ENCODE data around the gene TNPO2.

Gene TNPO2

GRCh38 chr19:12694641-12695040, 29.1 kb downstream of the TNPO2 start:
- DNase-seq = no peak

GRCh38 chr19:12692960-12693359, 30.8 kb downstream of the TNPO2 start:
- Histone ChIP-seq H3K4me2 (ENCODE audit: insufficient read depth, low read length) (no peak overlapping the region), H3K9ac (ENCODE audit: low read depth, low read length) (no peak overlapping the region), H2AFZ (ENCODE audit: low read depth, low read length) (no peak overlapping the region), H3K27ac (ENCODE audit: low read length) (no peak overlapping the region), H3K79me2 (ENCODE audit: insufficient read depth, low read length) (peaks cover 9% of the 10 kb centered on the region; the same call in 1 of the 2 replicates), H4K20me1 (ENCODE audit: insufficient read depth, low read length) (no peaks in the 10 kb centered on the region; the same call in 1 of the 2 replicates), H3K36me3 (ENCODE audit: insufficient read depth, low read length) (peaks cover 21% of the 10 kb centered on the region), H3K9me3 (ENCODE audit: insufficient read depth, low read length, severe bottlenecking) (no peaks in the 10 kb centered on the region), H3K4me1 (ENCODE audit: insufficient read depth, low read length) (peaks cover 32% of the 10 kb centered on the region), H3K27me3 (ENCODE audit: insufficient read depth, low read length, poor library complexity) (no peaks in the 10 kb centered on the region), H3K4me3 (ENCODE audit: low read depth in 1 of 2, low read length in 2 of 2) (no peak overlapping the region)
- DNase-seq (no peak), ATAC-seq (ENCODE audit: insufficient read depth, low read depth) (no peak)
- TF ChIP-seq, protein P1, sequence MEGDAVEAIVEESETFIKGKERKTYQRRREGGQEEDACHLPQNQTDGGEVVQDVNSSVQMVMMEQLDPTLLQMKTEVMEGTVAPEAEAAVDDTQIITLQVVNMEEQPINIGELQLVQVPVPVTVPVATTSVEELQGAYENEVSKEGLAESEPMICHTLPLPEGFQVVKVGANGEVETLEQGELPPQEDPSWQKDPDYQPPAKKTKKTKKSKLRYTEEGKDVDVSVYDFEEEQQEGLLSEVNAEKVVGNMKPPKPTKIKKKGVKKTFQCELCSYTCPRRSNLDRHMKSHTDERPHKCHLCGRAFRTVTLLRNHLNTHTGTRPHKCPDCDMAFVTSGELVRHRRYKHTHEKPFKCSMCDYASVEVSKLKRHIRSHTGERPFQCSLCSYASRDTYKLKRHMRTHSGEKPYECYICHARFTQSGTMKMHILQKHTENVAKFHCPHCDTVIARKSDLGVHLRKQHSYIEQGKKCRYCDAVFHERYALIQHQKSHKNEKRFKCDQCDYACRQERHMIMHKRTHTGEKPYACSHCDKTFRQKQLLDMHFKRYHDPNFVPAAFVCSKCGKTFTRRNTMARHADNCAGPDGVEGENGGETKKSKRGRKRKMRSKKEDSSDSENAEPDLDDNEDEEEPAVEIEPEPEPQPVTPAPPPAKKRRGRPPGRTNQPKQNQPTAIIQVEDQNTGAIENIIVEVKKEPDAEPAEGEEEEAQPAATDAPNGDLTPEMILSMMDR (IDR thresholded peaks at IDR 0.05; ENCODE audit: borderline replicate concordance, extremely low read depth, low read length, poor library complexity, severe bottlenecking) = no peak
- no peak for TF ChIP-seq EZH2 (IDR thresholded peaks at IDR 0.05; ENCODE audit: borderline replicate concordance, low read depth, low read length, severe bottlenecking)

More at GRCh38 chr19:12694641-12695040, 29.1 kb downstream of the TNPO2 start:
- Histone ChIP-seq H4K20me1 (ENCODE audit: insufficient read depth, low read length) (no peaks in the 10 kb centered on the region; the same call in 1 of the 2 replicates), H3K36me3 (ENCODE audit: insufficient read depth, low read length) (peaks cover 15% of the 10 kb centered on the region), H3K4me2 (ENCODE audit: insufficient read depth, low read length) (peak overlapping the region; percentile 90; the same call in 1 of the 2 replicates), H2AFZ (ENCODE audit: low read depth, low read length) (no peak overlapping the region), H3K27me3 (ENCODE audit: insufficient read depth, low read length, poor library complexity) (no peaks in the 10 kb centered on the region), H3K4me1 (ENCODE audit: insufficient read depth, low read length) (peaks cover 44% of the 10 kb centered on the region), H3K27ac (ENCODE audit: low read length) (no peak overlapping the region), H3K79me2 (ENCODE audit: insufficient read depth, low read length) (peaks cover 9% of the 10 kb centered on the region; the same call in 1 of the 2 replicates), H3K9me3 (ENCODE audit: insufficient read depth, low read length, severe bottlenecking) (no peaks in the 10 kb centered on the region), H3K4me3 (ENCODE audit: low read depth in 1 of 2, low read length in 2 of 2) (no peak overlapping the region), H3K9ac (ENCODE audit: low read depth, low read length) (no peak overlapping the region)
- TF ChIP-seq, protein P1 (IDR thresholded peaks at IDR 0.05; ENCODE audit: borderline replicate concordance, extremely low read depth, low read length, poor library complexity, severe bottlenecking) = no peak
- no peak for TF ChIP-seq EZH2 (IDR thresholded peaks at IDR 0.05; ENCODE audit: borderline replicate concordance, low read depth, low read length, severe bottlenecking)
- no peak for ATAC-seq (ENCODE audit: insufficient read depth, low read depth)

DNA sequence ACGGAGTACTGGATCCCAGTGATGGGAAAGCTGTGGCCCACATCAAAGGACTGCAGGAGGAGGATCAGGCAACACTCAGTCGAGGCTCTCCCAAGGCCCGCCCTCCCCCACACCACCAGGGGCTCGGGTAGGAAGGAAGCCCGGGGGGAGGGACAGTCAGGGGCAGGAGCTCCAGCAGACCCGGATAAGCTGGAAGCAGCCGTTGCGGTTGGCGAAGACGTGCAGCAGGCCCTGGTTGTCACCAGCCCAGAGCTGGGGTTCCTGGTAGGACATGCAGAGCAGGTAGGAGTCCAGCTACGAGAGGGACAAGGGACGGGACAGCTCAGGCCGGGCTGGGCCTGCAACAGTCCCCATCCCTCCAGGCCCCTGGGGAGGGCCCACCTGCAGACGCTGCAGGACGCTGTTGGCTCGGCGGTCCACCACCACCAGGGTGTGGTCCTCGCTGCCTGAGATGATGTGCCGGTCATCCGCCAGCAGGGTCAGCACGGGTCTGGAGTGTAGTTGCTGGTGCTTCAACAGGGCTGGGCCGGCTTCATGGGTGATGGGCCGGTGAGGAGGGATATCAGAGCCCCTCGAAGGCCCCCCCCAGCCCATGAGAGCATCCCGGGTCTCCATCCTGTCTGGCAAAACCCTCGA, 34.0 kb downstream of the TNPO2 start:
- Histone ChIP-seq H3K4me2 (ENCODE audit: insufficient read depth, low read length) (no peak overlapping the region), H3K27me3 (ENCODE audit: insufficient read depth, low read length, poor library complexity) (no peaks in the 10 kb centered on the region), H3K36me3 (ENCODE audit: insufficient read depth, low read length) (peaks cover 21% of the 10 kb centered on the region), H2AFZ (ENCODE audit: low read depth, low read length) (no peak overlapping the region), H4K20me1 (ENCODE audit: insufficient read depth, low read length) (no peaks in the 10 kb centered on the region; the same call in 1 of the 2 replicates), H3K4me3 (ENCODE audit: low read depth in 1 of 2, low read length in 2 of 2) (no peak overlapping the region), H3K4me1 (ENCODE audit: insufficient read depth, low read length) (peaks cover 3% of the 10 kb centered on the region; the same call in 1 of the 2 replicates), H3K27ac (ENCODE audit: low read length) (no peak overlapping the region), H3K9me3 (ENCODE audit: insufficient read depth, low read length, severe bottlenecking) (no peaks in the 10 kb centered on the region), H3K79me2 (ENCODE audit: insufficient read depth, low read length) (no peaks in the 10 kb centered on the region), H3K9ac (ENCODE audit: low read depth, low read length) (no peak overlapping the region)
- no peak for ATAC-seq (ENCODE audit: insufficient read depth, low read depth)
- TF ChIP-seq, protein P1 (IDR thresholded peaks at IDR 0.05; ENCODE audit: borderline replicate concordance, extremely low read depth, low read length, poor library complexity, severe bottlenecking) = no peak
- TF ChIP-seq EZH2 (IDR thresholded peaks at IDR 0.05; ENCODE audit: borderline replicate concordance, low read depth, low read length, severe bottlenecking) = no peak
- no peak for DNase-seq

Measured in DND-41 (cell line).